ENCODE data around the gene BEST4.
"Not testable (repeated sequence)": the region's sequence is repeated elsewhere in the genome, so short reads cannot be mapped to it uniquely, and the experiment has no call there.

Gene BEST4

DNA sequence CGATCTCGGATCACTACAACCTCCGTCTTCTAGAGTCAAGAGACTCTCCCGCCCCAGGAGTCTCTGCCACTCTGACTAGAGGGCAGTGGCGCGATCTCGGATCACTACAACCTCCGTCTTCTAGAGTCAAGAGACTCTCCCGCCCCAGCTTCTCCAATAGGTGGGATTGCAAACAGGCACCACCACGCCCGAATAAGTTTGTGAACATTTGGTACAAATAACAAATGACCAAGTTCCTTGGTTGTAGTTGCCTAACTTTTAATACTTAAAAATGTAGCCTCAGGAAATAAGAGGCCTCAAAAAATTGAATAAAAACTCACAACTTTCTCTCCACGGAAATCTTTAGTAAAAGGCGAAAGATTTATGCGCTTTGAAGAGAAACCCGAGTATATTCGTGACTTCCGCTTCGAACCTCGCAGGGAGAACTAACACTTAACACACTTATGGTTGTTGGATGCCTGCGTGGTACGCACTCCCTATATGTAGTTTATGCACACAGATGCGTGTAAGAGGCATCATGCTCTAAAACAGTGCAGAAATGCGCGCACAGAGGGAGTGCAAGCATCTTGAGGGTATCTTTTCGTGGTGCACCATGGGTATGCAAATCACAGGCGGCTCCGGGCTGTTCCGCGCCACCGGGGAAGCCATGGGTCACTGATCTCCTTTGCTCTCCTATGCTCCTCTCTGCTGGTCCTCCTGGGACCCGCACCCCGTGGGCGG, 31.8 kb upstream of the BEST4 start:
- peak; percentile 69 to 84 (median 79) for DNase-seq (ENCODE audit: low read depth in 3 of 3)

DNA sequence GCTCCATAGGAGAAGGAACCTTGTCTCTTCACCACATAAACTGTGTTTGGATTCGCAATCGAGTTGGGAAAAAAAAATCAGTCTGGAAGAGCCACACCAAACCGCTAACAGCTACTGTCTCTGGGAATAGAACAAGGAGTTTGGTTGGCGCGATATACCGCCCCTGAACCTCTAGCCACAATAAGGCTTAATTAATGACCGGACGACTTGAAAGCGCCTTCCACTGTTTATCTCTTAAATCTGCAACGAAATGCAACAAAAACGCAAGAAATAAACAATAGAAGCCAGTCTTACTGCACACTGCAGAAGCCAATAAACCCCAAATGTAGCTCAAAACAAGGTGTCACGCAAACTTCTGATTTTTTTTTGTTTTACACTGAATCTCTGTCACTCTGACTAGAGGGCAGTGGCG, 31.2 kb upstream of the BEST4 start:
- DNase-seq (ENCODE audit: low read depth in 3 of 3), result no peak

DNA sequence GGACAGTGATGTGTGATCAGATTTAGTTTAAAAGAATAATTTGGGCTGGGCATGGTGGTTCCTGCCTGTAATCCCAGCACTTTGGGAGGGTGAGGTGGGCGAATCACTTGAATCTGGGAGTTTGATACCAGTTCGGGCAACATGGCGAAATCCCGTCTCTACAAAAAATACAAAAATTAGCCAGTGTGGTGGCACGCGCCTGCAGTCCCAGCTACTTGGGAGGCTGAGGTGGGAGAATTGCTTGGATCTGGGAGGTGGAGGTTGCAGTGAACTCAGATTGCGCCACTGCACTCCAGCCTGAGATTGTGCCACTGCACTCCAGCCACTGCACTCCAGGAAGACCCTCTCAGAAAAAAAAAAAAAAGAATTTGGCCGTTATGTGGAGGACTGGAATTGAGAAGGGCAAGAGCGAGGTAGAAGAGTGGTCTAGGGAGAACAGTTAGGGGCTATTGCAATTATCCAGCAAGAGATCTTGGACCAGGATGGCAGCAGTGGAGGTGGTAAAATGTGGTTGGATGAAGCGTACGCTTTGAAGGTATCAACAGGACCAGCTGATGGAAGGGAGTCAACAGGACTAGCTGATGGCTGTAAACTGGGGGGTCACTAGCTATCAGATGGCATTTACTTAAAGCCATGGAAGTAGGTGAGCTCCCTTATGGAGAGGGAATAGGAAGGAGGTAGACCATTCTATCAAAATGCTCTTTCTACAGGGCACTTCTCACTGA, 30.0 kb upstream of the BEST4 start:
- DNase-seq (ENCODE audit: low read depth in 3 of 3), result no peak

DNA sequence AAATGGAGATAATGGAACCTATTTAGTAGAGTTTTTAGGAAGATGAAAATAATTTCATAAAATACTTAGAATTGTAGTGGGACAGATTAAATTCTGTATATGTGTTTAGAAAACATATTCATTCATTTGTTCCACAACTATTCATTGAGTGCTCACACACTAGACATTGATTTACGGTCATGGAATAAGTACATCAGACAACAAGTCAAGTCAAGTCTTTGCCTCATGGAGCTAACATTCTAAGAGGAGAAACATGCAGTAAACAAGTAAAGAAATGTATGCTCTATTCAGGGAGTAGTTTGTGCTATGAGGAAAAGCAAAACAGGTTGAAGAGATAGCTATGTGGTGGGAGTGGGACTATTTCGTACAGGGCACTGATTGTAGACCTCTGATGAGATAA, 29.3 kb upstream of the BEST4 start:
- no peak for DNase-seq (ENCODE audit: low read depth in 3 of 3)

DNA sequence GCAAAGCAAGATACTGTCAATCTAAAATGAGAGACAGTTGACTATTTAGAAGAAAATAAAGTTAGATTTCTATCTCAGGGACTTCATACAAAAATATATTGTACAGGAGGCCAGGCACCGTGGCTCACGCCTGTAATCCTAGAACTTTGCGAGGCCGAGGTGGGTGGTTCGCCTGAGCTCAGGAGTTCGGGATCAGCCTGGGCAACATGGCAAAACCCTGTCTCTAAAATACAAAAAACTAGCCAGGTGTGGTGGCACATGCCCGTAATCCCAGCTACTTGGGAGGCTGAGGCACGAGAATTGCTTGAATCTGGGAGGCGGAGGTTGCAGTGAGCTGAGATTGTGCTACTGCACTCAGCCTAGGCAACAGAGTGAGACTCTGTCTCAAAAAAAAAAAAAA, 28.0 kb upstream of the BEST4 start:
- DNase-seq (ENCODE audit: low read depth in 3 of 3), result not testable (repeated sequence)

DNA sequence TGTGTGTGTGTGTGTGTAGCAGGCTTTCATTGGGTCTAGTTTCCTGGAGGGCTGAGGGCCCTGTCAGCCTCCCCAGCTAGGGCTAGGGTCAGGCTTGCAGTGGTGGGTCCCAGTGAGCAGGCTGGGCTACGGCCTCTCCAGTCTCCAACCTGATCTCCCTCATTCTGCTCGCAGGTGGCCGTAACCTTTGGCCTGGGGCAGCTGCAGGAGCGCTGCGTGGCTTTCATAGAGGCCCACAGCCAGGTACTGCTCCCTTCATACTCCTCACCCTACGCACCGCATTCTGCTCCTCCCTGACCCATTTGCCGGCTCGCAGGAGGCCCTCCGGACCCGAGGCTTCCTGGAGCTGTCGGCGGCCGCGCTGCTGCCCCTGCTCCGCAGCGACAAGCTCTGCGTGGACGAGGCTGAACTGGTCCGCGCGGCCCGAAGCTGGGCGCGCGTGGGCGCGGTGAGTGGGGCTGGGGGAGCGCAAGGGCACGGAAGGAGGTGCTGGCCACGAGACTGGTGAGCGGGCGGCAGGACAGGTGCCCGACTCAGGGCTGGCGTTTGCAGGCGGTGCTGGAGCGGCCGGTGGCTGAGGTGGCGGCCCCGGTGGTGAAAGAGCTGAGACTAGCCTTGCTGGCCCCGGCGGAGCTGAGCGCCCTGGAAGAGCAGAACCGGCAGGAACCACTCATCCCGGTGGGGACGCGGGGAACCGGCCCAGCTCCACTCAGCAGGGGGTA, 25.0 kb upstream of the BEST4 start:
- no peak for DNase-seq (ENCODE audit: low read depth in 3 of 3)

DNA sequence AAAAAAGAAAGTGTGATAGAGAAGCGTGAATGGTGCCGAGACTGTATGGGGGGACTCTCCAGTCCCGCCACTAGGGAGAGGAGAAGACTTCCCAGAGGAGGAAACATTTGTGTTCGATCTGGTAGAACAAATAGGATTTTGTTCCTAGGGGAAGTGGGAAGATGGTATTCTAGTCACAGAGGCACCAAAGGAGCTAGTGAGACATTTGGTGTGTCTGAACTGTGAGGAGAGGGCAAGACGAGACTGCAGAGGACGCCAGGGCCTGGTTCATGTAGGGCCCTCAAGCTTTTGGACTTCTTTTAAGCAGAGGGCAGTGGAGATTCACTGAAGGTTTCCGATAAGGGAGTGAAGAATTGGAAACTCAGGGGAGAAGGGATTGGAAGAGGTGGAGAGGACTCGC, 23.3 kb upstream of the BEST4 start:
- DNase-seq (ENCODE audit: low read depth in 3 of 3), result no peak

DNA sequence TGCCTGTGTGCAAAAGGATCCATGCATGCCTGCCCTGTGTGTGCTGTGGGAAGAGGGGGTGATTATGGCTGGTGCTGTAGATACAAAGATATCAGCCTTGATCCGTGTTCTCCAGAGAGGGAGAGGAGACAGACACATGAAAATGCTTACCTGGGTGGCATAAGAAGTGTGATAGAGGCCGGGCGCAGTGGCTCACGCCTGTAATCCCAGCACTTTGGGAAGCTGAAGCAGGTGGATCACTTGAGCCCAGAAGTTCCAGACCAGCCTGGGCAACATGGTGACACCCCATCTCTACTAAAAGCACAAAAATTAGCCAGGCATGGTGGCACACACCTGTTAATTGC, 22.8 kb upstream of the BEST4 start:
- DNase-seq (ENCODE audit: low read depth in 3 of 3), result not testable (repeated sequence)

DNA sequence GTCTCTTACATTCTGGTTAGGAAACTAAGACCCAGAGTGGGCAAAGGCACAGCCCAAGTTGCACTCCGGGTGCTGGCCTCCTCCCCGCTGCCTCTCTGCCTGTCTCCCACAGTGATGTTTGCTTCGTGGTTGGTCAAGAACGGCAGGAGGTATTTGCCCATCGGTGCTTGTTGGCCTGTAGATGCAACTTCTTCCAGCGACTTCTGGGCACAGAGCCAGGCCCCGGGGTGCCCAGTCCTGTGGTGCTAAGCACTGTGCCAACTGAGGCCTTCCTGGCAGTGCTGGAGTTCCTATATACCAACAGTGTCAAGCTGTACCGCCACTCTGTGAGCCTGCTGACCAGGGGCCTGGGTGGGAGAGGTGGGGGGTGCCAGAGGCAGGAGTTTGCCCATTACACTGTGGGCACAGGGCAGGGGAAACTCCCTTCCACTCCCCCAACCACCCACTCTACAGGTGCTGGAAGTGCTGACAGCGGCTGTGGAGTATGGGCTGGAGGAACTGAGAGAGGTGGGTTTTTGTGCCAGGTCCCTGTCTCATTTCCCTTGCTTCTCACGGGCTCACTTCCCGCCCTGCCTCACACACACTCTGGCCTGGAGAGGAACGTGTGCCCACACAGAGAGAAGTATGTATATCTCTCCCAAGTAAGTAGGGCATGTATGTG, 22.3 kb upstream of the BEST4 start:
- peak in 1 of 3 experiments; percentile 50 for DNase-seq (ENCODE audit: low read depth in 3 of 3)

DNA sequence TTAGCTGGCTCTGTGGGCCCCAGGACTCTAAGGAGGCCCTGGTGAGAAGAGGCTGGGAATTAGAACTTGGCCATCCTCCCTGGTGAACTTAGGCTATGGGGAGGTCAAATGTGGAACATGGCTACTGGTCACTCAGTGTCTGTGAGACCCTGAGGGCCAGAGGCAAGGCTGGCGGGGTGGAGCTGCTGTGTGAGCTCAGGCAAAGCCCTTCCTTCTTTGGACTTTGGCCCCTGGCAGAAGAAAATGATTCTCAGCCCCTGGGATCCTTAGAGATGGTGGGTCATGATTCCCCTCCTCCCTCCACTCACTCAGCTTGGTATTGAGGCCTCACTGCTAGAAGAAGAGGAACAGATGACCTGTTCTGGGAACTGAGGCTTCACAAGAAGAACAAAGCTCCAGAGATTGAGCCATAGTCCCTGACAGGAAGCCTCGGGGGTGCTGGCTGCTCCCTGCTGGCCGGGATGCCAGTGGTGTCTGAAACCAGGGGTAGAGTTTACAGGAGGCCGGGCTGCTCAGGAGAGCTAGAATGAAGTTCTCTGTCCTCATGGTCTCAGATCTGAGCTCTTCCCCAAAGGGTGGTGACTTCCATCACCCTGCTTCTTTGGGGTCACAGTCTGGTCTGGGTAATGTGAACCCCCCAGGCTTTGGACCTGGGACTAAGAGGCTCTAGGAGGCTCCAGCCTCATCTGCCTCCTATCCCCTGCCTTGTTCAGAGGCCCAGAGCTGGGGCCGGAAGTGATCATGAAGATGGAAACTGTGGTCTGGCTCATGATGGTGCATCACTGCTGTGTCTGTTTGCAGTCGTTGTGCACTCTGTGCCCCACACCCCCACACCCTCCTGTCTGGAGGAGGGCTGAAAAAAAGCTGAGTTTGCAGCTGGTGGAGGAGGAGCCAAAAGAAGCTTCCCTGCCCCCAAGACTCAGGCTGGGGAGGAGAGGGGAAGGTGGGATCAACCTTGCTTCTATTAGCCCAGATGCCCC, 21.3 kb upstream of the BEST4 start:
- peak; percentile 71 to 88 (median 83) for DNase-seq (ENCODE audit: low read depth in 3 of 3)

DNA sequence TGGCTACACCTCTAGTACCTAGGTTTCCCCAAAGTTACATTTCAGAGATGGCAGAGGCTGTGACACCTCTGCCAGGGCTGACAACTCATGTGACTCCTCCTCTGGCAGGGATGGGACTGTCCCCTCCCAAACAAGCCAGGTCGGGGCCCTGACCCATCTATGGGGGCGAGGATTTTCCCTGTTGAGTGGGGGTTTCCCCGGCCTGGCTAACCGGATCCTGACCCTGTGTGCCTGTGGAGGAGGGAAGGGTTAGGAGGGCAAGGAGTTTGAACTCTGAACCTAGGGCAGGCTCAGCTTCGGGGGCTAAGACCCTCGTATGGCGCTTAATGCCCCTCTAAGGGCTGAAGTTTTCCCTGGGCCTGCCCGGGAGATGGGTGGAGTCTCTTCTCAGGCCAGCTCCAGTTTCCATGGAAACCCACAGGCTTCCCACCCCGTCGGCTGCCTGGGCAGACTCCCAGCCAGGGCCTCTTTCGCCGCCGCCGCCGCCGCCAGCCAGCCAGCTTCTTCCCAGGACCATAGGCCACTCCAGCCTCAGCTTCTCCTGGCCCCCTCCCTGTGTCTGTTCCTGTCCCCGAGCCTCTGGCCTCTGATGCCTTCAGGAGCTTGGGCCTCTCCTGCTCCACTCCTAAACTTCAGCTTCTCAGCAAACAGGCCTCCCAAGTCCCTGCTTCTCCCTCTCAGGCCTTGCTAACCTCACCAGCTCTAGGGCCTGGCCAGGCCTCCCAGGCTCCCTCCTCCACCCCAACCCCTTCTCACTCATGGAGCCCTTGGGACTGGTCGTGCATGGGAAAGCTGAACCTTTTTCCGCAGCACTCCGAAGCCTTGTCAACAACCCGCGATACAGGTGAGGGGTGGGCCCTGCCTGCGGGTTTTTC, 20.3 kb upstream of the BEST4 start, which contains the start of gene BTBD19:
BTBD19 (plus strand) TSS at position 461 of the 875 bp plus-strand sequence; CDS start at position 759, 298 bp downstream.
- DNase-seq (ENCODE audit: low read depth in 3 of 3), result peak; percentile 66 to 81 (median 72)

DNA sequence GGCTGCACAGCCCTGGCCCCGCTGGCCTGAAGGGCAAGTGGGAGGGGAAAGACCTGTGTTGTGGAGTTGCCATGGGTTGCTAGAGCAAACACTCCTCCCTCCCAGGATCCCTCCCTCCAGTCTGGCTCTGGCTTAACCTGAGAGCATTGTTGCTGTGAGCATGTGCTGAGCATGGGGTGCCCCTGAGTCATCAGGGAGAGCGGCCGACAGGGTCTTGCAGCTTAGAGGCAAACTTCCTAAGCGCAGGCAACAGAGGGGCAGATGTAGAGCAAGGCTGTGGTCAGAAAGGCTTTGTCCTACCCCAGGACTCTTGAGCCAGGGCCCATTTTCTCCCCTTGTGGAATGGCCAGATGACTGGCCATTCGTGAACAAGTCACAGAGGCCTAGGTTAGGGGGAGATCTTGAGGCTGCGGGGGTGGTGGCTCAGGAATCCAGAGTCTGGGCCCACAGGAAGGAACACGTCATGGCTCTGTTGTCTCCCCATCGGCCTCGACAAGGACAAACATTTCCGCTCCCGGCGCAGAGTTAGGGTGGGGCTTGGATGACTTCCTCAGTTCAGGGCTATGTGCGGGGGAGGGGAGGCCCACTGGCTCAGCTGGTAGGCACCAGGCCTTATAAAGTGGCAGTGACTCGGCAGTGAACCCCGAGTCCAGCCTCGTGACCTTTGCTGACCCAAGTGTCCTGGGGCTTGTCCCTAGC, 19.5 kb upstream of the BEST4 start:
- peak; percentile 78 to 92 (median 80) for DNase-seq (ENCODE audit: low read depth in 3 of 3)

DNA sequence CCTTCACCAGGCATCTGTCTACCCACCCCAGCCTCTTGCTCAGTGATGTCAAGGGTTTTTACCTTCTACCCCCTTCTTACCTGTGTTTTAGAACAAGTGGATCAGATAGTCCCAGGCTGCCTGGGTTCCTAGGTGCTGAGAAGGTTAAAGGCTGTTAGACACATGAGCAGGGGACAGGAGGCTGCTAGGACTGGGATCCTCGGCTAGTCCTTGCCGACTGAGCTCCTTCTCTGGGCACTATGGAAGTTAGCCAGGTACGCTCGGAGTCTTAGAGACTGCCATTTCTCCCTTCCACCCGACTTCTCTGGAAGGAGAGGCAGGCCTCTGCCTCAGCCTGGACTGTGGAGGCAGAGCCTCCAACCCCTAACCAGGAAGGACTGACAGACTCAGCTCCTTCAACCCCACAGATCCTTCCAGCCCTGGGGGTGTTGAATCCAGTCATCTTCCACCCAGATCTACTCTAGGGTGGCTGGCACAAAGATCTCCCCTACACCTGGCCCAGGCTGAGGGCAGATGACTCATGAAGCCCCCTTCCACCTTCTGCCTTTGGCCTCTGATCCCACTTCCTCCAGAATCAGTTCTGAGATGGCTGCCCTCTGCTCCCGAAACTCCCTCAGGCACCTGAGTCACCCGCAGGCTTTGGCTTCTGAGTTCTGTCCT, 18.9 kb upstream of the BEST4 start, which contains the start of gene DYNLT4:
DYNLT4 (minus strand) TSS at position 648 of the 660 bp plus-strand sequence. CDS start 683 bp downstream, outside the sequence.
- no peak for DNase-seq (ENCODE audit: low read depth in 3 of 3)

DNA sequence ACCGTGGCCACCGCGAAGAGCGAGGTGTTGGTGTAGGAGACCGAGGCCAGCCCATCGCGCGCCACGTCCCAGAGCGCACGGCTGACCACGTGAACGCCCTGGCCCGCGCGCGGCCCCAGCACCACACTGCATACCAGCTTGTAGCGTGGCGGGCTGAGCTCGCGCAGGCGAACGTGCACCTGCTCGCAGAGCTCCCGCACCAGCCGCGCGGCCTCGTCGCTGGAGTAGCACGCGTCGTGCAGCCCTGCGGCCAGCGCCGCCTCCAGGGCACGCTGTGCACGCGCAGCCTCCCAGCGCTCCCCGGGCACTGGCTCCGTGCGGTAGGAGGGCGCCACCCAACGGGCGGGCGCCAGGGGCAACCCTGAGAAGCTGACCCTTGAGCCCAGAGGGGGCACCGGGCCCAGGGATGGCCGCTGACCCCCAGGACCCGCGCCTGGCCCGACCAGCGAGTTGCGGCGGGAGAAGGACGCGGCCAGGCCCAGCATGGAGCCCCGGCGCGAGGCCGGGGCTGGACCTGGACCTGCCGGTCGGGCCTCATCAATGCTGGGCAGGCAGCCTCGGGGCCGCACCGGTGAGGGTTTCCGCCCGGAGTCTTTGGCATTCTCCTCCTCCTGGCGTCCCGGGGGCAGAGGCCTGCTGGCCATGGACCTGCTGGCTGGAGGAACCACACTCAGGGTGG, 18.2 kb upstream of the BEST4 start:
- no peak for DNase-seq (ENCODE audit: low read depth in 3 of 3)

DNA sequence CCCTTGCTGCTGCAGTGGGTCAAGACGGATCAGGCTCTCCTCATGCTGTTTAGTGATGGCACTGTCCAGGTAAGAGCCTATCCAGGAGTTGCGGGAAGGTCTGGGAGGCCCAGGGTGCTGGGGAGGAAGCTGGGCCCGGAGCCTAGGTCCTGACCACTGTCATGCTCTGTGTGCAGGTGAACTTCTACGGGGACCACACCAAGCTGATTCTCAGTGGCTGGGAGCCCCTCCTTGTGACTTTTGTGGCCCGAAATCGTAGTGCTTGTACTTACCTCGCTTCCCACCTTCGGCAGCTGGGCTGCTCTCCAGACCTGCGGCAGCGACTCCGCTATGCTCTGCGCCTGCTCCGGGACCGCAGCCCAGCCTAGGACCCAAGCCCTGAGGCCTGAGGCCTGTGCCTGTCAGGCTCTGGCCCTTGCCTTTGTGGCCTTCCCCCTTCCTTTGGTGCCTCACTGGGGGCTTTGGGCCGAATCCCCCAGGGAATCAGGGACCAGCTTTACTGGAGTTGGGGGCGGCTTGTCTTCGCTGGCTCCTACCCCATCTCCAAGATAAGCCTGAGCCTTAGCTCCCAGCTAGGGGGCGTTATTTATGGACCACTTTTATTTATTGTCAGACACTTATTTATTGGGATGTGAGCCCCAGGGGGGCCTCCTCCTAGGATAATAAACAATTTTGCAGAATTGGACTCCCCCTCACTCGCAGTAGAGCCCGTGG, 17.5 kb upstream of the BEST4 start:
- no peak for DNase-seq (ENCODE audit: low read depth in 3 of 3)

DNA sequence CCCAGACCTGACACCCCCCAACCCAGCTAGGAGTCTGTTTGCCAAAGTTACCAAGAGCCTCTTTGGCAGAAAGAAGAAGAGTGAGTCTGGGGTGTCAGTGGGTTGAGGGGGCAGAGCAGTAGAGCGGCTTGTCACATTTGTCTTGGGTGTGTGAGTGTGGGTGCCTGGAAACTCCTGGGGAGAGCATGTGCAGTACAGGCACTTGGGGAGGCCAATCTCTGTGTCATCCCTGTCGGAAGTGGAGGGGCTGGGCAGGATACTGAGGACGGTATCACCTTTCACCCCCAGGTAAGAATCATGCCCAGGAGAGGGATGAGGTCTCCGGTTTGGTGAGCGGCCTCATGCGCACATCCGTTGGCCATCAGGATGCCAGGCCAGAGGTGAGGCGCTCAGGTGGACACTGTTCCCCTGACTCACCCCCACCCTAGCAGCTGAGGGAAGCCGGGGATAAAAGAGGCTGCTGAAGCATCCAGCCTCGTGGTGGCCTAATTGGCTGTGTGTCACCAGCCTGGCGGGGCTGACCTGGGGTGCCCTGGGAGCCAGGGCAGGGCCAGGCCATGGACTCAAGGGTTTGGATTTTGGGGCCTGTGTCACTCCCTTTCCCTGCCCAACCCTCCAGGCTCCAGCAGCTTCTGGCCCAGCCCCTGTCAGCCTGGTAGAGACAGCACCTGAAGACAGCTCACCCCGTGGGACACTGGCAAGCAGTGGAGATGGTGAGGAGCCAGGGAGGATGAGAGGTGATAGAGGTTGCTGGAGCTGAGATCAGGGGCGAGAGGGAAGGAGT, 15.5 kb upstream of the BEST4 start:
- DNase-seq (ENCODE audit: low read depth in 3 of 3), result no peak

DNA sequence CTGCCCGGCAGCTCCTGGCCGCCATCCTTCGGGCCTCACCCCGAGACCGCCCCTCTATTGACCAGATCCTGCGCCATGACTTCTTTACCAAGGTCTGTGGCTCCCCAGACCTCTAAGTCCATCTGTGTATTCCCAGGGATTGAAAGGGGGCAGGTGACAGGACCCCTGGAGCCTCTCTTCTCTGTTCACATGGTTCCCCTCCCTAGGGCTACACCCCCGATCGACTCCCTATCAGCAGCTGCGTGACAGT, 15.0 kb upstream of the BEST4 start:
- DNase-seq (ENCODE audit: low read depth in 3 of 3), result no peak
